ENCODE measurements around the gene BTBD2. TPM values are rescaled to one million over a fixed set of nuclear protein-coding genes. Genes with fewer than 3 reads are reported as not detected.

The BTBD2 gene
- total RNA-seq, 2 experiments from 2014 or later = 48.2 to 53.4 TPM

GRCh38 chr19:2043251-2043641 is 27.7 kb upstream of the BTBD2 start:
- DNase-seq (peak; percentile 23), ATAC-seq (no peak)
- ChIA-PET POLR2A (interaction anchor here (0.5 to 3.3 kb wide), 5 partner anchors 9 to 99 kb away, joined by 3 to 31 read pairs (median 3); partner anchors contain the start of gene MKNK2), CTCF (interaction anchor here (0.8 to 3.3 kb wide), 5 partner anchors 9 to 26 kb away, joined by 3 to 15 read pairs (median 10); no protein-coding TSS in a partner anchor)
- Mint-ChIP-seq H3K27ac (peak overlapping the region; percentile 86), H3K27me3 (ENCODE audit: low read depth) (no peaks in the 10 kb centered on the region), H3K36me3 (ENCODE audit: low read depth) (peaks cover 34% of the 10 kb centered on the region), H3K9me3 (ENCODE audit: insufficient read depth) (no peaks in the 10 kb centered on the region), H3K4me1 (ENCODE audit: low read depth) (peaks cover 39% of the 10 kb centered on the region), H3K4me3 (peak overlapping the region; percentile 22)

GRCh38 chr19:2042485-2043250 is 27.2 kb upstream of the BTBD2 start:
- Mint-ChIP-seq H3K36me3 (ENCODE audit: low read depth) (peaks cover 36% of the 10 kb centered on the region), H3K4me3 (peak overlapping the region; percentile 66), H3K27me3 (ENCODE audit: low read depth) (no peaks in the 10 kb centered on the region), H3K4me1 (ENCODE audit: low read depth) (peaks cover 33% of the 10 kb centered on the region), H3K9me3 (ENCODE audit: insufficient read depth) (no peaks in the 10 kb centered on the region), H3K27ac (peak overlapping the region; percentile 86)
- DNase-seq (peak; percentile 42), ATAC-seq (no peak)
- ChIA-PET CTCF (interaction anchor here (0.8 to 3.3 kb wide), 6 partner anchors 9 to 145 kb away, joined by 3 to 15 read pairs (median 10); no protein-coding TSS in a partner anchor), POLR2A (interaction anchor here (0.5 to 3.3 kb wide), 10 partner anchors 8 to 99 kb away, joined by 3 to 31 read pairs (median 3); partner anchors contain the start of genes IZUMO4 and MKNK2)

GRCh38 chr19:2041683-2042484 is 26.4 kb upstream of the BTBD2 start:
- Mint-ChIP-seq H3K27me3 (ENCODE audit: low read depth) (no peaks in the 10 kb centered on the region), H3K4me1 (ENCODE audit: low read depth) (peaks cover 29% of the 10 kb centered on the region), H3K36me3 (ENCODE audit: low read depth) (peaks cover 35% of the 10 kb centered on the region), H3K27ac (peak overlapping the region; percentile 87), H3K4me3 (peak overlapping the region; percentile 66), H3K9me3 (ENCODE audit: insufficient read depth) (no peaks in the 10 kb centered on the region)
- ChIA-PET POLR2A (interaction anchor here (0.7 to 3.3 kb wide), 7 partner anchors 8 to 55 kb away, joined by 3 to 31 read pairs (median 4); partner anchors contain the start of genes IZUMO4 and MKNK2), CTCF (interaction anchor here (1.0 to 3.3 kb wide), 6 partner anchors 9 to 144 kb away, joined by 3 to 15 read pairs (median 10); no protein-coding TSS in a partner anchor)
- DNase-seq (peak; percentile 99), ATAC-seq (peak; percentile 89)

- DNase-seq (peak; percentile 23), ATAC-seq (no peak)
- H3K27ac Mint-ChIP-seq = peak overlapping the region; percentile 87
- H3K36me3 Mint-ChIP-seq (ENCODE audit: low read depth) = peaks cover 35% of the 10 kb centered on the region
- POLR2A ChIA-PET = interaction anchor here (0.9 to 3.2 kb wide), 2 partner anchors 9 to 10 kb away, joined by 4 to 12 read pairs; no protein-coding TSS in a partner anchor
- no peaks in the 10 kb centered on the region for H3K27me3 Mint-ChIP-seq (ENCODE audit: low read depth)
- H3K4me1 Mint-ChIP-seq (ENCODE audit: low read depth) = peaks cover 29% of the 10 kb centered on the region
- no peaks in the 10 kb centered on the region for H3K9me3 Mint-ChIP-seq (ENCODE audit: insufficient read depth)
- peak overlapping the region; percentile 50 for H3K4me3 Mint-ChIP-seq
- CTCF ChIA-PET = interaction anchor here (1.0 to 3.3 kb wide), 2 partner anchors 20 to 28 kb away, joined by 3 to 15 read pairs; no protein-coding TSS in a partner anchor
Measured at GRCh38 chr19:2041433-2041682, 25.8 kb upstream of the BTBD2 start.

GRCh38 chr19:2040647-2041432 is 25.3 kb upstream of the BTBD2 start:
- H3K4me3 Mint-ChIP-seq = no peak overlapping the region
- CTCF ChIA-PET = interaction anchor here (1.3 to 3.3 kb wide), 2 partner anchors 21 to 29 kb away, joined by 3 to 15 read pairs; no protein-coding TSS in a partner anchor

GRCh38 chr19:2039959-2040646 is 24.6 kb upstream of the BTBD2 start:
- Mint-ChIP-seq H3K9me3 (ENCODE audit: insufficient read depth) (no peaks in the 10 kb centered on the region), H3K36me3 (ENCODE audit: low read depth) (peaks cover 35% of the 10 kb centered on the region), H3K4me1 (ENCODE audit: low read depth) (peaks cover 33% of the 10 kb centered on the region), H3K27me3 (ENCODE audit: low read depth) (no peaks in the 10 kb centered on the region), H3K27ac (no peak overlapping the region), H3K4me3 (no peak overlapping the region)
- ChIA-PET CTCF (interaction anchor here (1.3 kb wide), 1 partner anchor 21 kb away, joined by 3 read pairs; no protein-coding TSS in a partner anchor), POLR2A (interaction anchor here (1.0 to 1.1 kb wide), 2 partner anchors 21 to 22 kb away, joined by 3 to 4 read pairs; no protein-coding TSS in a partner anchor)
- no peak for ATAC-seq
- DNase-seq = peak; percentile 22

More at GRCh38 chr19:2040647-2041432, 25.3 kb upstream of the BTBD2 start:
- DNase-seq (no peak), ATAC-seq (no peak)
- H3K27me3 Mint-ChIP-seq (ENCODE audit: low read depth) = no peaks in the 10 kb centered on the region
- H3K27ac Mint-ChIP-seq = peak overlapping the region; percentile 87
- H3K4me1 Mint-ChIP-seq (ENCODE audit: low read depth) = peaks cover 29% of the 10 kb centered on the region
- POLR2A ChIA-PET = interaction anchor here (0.9 to 3.2 kb wide), 4 partner anchors 9 to 21 kb away, joined by 3 to 12 read pairs (median 4); no protein-coding TSS in a partner anchor
- H3K9me3 Mint-ChIP-seq (ENCODE audit: insufficient read depth) = no peaks in the 10 kb centered on the region
- peaks cover 35% of the 10 kb centered on the region for H3K36me3 Mint-ChIP-seq (ENCODE audit: low read depth)

GRCh38 chr19:2039089-2039958 is 23.8 kb upstream of the BTBD2 start:
- ChIA-PET CTCF (no interaction called here), POLR2A (interaction anchor here (1.0 to 1.2 kb wide), 4 partner anchors 8 to 20 kb away, joined by 3 to 5 read pairs (median 4); no protein-coding TSS in a partner anchor)
- ATAC-seq (no peak), DNase-seq (no peak)
- Mint-ChIP-seq H3K4me3 (peak overlapping the region; percentile 13), H3K27me3 (ENCODE audit: low read depth) (no peaks in the 10 kb centered on the region), H3K4me1 (ENCODE audit: low read depth) (peaks cover 35% of the 10 kb centered on the region), H3K36me3 (ENCODE audit: low read depth) (peaks cover 31% of the 10 kb centered on the region), H3K27ac (peak overlapping the region; percentile 20), H3K9me3 (ENCODE audit: insufficient read depth) (no peaks in the 10 kb centered on the region)

- Mint-ChIP-seq H3K9me3 (ENCODE audit: insufficient read depth) (no peaks in the 10 kb centered on the region), H3K36me3 (ENCODE audit: low read depth) (peaks cover 29% of the 10 kb centered on the region), H3K27me3 (ENCODE audit: low read depth) (no peaks in the 10 kb centered on the region), H3K4me1 (ENCODE audit: low read depth) (peaks cover 33% of the 10 kb centered on the region), H3K4me3 (no peak overlapping the region), H3K27ac (no peak overlapping the region)
- ChIA-PET CTCF (no interaction called here), POLR2A (interaction anchor here (1.0 to 1.2 kb wide), 3 partner anchors 9 to 13 kb away, joined by 3 to 5 read pairs (median 4); no protein-coding TSS in a partner anchor)
- DNase-seq (peak; percentile 21), ATAC-seq (no peak)
Measured at GRCh38 chr19:2038284-2039088, 23.0 kb upstream of the BTBD2 start.

GRCh38 chr19:2037651-2038255 is 22.2 kb upstream of the BTBD2 start:
- ChIA-PET CTCF (interaction anchor here (0.7 kb wide), 1 partner anchor 72 kb away, joined by 3 read pairs; no protein-coding TSS in a partner anchor), POLR2A (interaction anchor here (1.0 kb wide), 1 partner anchor 46 kb away, joined by 3 read pairs; no protein-coding TSS in a partner anchor)
- H3K9me3 Mint-ChIP-seq (ENCODE audit: insufficient read depth) = no peaks in the 10 kb centered on the region
- no peak overlapping the region for H3K27ac Mint-ChIP-seq
- no peak for DNase-seq
- no peak for ATAC-seq
- peaks cover 31% of the 10 kb centered on the region for H3K4me1 Mint-ChIP-seq (ENCODE audit: low read depth)
- no peak overlapping the region for H3K4me3 Mint-ChIP-seq
- H3K27me3 Mint-ChIP-seq (ENCODE audit: low read depth) = no peaks in the 10 kb centered on the region
- peaks cover 25% of the 10 kb centered on the region for H3K36me3 Mint-ChIP-seq (ENCODE audit: low read depth)

All from activated CD8-positive, alpha-beta T cell treated with anti-CD3 and anti-CD28 coated beads, Interleukin-2, amount 10 ng/mL, durations not matched to agents 7 days and 5 days (primary cell).